KBM-7 (cell line): ENCODE results near the gene OR51A2.
"Not testable (repeated sequence)": the region's sequence is repeated elsewhere in the genome, so short reads cannot be mapped to it uniquely, and the experiment has no call there.

ENCODE experiments used
- DNase-seq: peaks from one replicate; pipeline ENCODE4 v3.0.0-alpha.2; 2015
- in situ Hi-C: fragments of 300-500 bp; cut with MboI; formaldehyde crosslinking; loops from 2 replicates; pipeline ENCODE4 v1.14.3; 2020; ENCODE audit warnings: low sequenced_read_pairs, low pct_unique_long_range_greater_than_20kb, mixed read lengths

Gene OR51A2

GRCh38 chr11:4955613-4956012, at the start of gene OR51A2:
OR51A2 (minus strand) TSS chr11:4955713; CDS start chr11:4955713, 0 bp downstream.
- DNase-seq, in situ Hi-C loops: not testable (repeated sequence)

- in situ Hi-C loops, result loop anchor here (25.0 kb wide), 2 partner anchors 367 to 817 kb away; partner anchors contain the start of genes OR51D1 and OR51E1
- peak; percentile 44 for DNase-seq
Observed at GRCh38 chr11:5004424-5005274, 49.1 kb upstream of the OR51A2 start.

- no peak for DNase-seq
- in situ Hi-C loops, result no loop called here
Observed at GRCh38 chr11:4994551-4994950, 39.0 kb upstream of the OR51A2 start, which contains the start of gene OR51L1. OR51L1 (plus strand) TSS chr11:4994851; CDS start chr11:4998983, 4,132 bp downstream.

- in situ Hi-C loops, result no loop called here
- no peak for DNase-seq
Observed at GRCh38 chr11:4991060-4991459, 35.5 kb upstream of the OR51A2 start.

- no peak for DNase-seq
- in situ Hi-C loops, result no loop called here
Observed at GRCh38 chr11:4983841-4984240, 28.3 kb upstream of the OR51A2 start.

GRCh38 chr11:4982678-4983077, 27.2 kb upstream of the OR51A2 start:
- in situ Hi-C loops, result no loop called here
- DNase-seq, result no peak

- in situ Hi-C loops, result no loop called here
- no peak for DNase-seq
Observed at GRCh38 chr11:4979036-4979435, 23.5 kb upstream of the OR51A2 start.

- no peak for DNase-seq
- in situ Hi-C loops, result no loop called here
Observed at GRCh38 chr11:4975436-4975835, 19.9 kb upstream of the OR51A2 start.

GRCh38 chr11:4962816-4963215, 7.3 kb upstream of the OR51A2 start:
- DNase-seq, result no peak
- in situ Hi-C loops, result no loop called here

GRCh38 chr11:4960877-4961276, 5.4 kb upstream of the OR51A2 start:
- in situ Hi-C loops, result no loop called here
- no peak for DNase-seq

GRCh38 chr11:4957396-4957795, 1.9 kb upstream of the OR51A2 start:
- DNase-seq, result no peak
- in situ Hi-C loops, result no loop called here

- DNase-seq, result no peak
- in situ Hi-C loops, result no loop called here
Observed at GRCh38 chr11:4947505-4947904, 8.0 kb downstream of the OR51A2 start, which contains the start of gene OR51A4. OR51A4 (minus strand) TSS chr11:4947605; CDS start chr11:4947100, 505 bp downstream.

- in situ Hi-C loops, result no loop called here
- no peak for DNase-seq
Observed at GRCh38 chr11:4936745-4937144, 18.8 kb downstream of the OR51A2 start.

GRCh38 chr11:4932751-4933150, 22.8 kb downstream of the OR51A2 start:
- no peak for DNase-seq
- in situ Hi-C loops, result no loop called here

GRCh38 chr11:4926608-4927007, 28.9 kb downstream of the OR51A2 start:
- in situ Hi-C loops, result no loop called here
- DNase-seq, result no peak

GRCh38 chr11:4924239-4924638, 31.3 kb downstream of the OR51A2 start, which contains the start of gene OR51G1:
OR51G1 (minus strand) TSS chr11:4924339; CDS start chr11:4924339, 0 bp downstream.
- no peak for DNase-seq
- in situ Hi-C loops, result no loop called here

GRCh38 chr11:4922304-4922703, 33.2 kb downstream of the OR51A2 start:
- in situ Hi-C loops, result no loop called here
- no peak for DNase-seq

GRCh38 chr11:4921796-4922195, 33.7 kb downstream of the OR51A2 start:
- no peak for DNase-seq
- in situ Hi-C loops, result no loop called here

GRCh38 chr11:4919250-4919649, 36.3 kb downstream of the OR51A2 start, which contains the start of gene OR51G2:
OR51G2 (minus strand) TSS chr11:4919350; CDS start chr11:4915663, 3,687 bp downstream.
- in situ Hi-C loops, result no loop called here
- no peak for DNase-seq

GRCh38 chr11:4916581-4916980, 38.9 kb downstream of the OR51A2 start:
- no peak for DNase-seq
- in situ Hi-C loops, result no loop called here
